IMR-90 (cell line): ENCODE measurements around the gene SLX4IP.

Experiments
- BHLHE40 ChIP-seq: fragments of 150-350 bp; IDR thresholded peaks from 2 replicates; pipeline ENCODE4 v1.6.1; 2016; ENCODE audit warnings: mild to moderate bottlenecking, low read depth, low read length
- MAFK ChIP-seq: IDR thresholded peaks from 2 replicates; pipeline ENCODE4 v1.6.1; 2012; ENCODE audit warnings: low read depth, low read length, improper control_type of control experiment
- NFE2L2 ChIP-seq: fragments of 150-350 bp; IDR thresholded peaks from 2 replicates; pipeline ENCODE4 v1.6.1; 2016; ENCODE audit warnings: low read depth, mild to moderate bottlenecking, low read length
- POLR2A ChIP-seq: IDR thresholded peaks from 2 replicates; pipeline ENCODE4 v1.6.1; 2012; ENCODE audit warnings: mild to moderate bottlenecking, low read depth, low read length
- RAD21 ChIP-seq: IDR thresholded peaks from 2 replicates; pipeline ENCODE4 v1.6.1; 2012; ENCODE audit warnings: low read length, improper control_type of control experiment
- TF ChIP-seq, protein P1 (sequence below): conservative IDR thresholded peaks from 2 replicates; pipeline ENCODE4 v1.5.1; 2012; ENCODE audit warnings: mild to moderate bottlenecking, low read depth, low read length, improper control_type of control experiment
- TF ChIP-seq, protein P2 (sequence below): fragments of 150-350 bp; IDR thresholded peaks from 2 replicates; pipeline ENCODE4 v1.6.1; 2017; ENCODE audit warnings: mild to moderate bottlenecking, antibody characterized with exemption, low read length, low read depth

GRCh38 chr20:10618611-10619245 lies 183.6 kb downstream of the SLX4IP start:
- TF ChIP-seq, protein P1, sequence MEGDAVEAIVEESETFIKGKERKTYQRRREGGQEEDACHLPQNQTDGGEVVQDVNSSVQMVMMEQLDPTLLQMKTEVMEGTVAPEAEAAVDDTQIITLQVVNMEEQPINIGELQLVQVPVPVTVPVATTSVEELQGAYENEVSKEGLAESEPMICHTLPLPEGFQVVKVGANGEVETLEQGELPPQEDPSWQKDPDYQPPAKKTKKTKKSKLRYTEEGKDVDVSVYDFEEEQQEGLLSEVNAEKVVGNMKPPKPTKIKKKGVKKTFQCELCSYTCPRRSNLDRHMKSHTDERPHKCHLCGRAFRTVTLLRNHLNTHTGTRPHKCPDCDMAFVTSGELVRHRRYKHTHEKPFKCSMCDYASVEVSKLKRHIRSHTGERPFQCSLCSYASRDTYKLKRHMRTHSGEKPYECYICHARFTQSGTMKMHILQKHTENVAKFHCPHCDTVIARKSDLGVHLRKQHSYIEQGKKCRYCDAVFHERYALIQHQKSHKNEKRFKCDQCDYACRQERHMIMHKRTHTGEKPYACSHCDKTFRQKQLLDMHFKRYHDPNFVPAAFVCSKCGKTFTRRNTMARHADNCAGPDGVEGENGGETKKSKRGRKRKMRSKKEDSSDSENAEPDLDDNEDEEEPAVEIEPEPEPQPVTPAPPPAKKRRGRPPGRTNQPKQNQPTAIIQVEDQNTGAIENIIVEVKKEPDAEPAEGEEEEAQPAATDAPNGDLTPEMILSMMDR: no peak
- TF ChIP-seq RAD21: no peak
- TF ChIP-seq POLR2A: no peak
- TF ChIP-seq, protein P2, sequence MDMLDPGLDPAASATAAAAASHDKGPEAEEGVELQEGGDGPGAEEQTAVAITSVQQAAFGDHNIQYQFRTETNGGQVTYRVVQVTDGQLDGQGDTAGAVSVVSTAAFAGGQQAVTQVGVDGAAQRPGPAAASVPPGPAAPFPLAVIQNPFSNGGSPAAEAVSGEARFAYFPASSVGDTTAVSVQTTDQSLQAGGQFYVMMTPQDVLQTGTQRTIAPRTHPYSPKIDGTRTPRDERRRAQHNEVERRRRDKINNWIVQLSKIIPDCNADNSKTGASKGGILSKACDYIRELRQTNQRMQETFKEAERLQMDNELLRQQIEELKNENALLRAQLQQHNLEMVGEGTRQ: no peak
- no peak for TF ChIP-seq BHLHE40
- TF ChIP-seq NFE2L2: no peak
- TF ChIP-seq MAFK: no peak
